Measurements from ENCODE around the gene KRI1.
A peak's percentile ranks its signal among the peaks of the same experiment; 100 is the strongest.

Gene KRI1

GRCh38 chr19:10549733-10550132 is 16.1 kb downstream of the KRI1 start:
- TF ChIP-seq CTCF (IDR thresholded peaks at IDR 0.05; ENCODE audit: low read length, missing control alignments), result no peak
- DNase-seq (ENCODE audit: low read depth), result no peak
- no peak overlapping the region for H3K4me3 ChIP-seq (replicated peaks; ENCODE audit: low read depth, low read length)

GRCh38 chr19:10548746-10549276 is 17.0 kb downstream of the KRI1 start:
- no peak for DNase-seq (ENCODE audit: low read depth)
- TF ChIP-seq CTCF (IDR thresholded peaks at IDR 0.05; ENCODE audit: low read length, missing control alignments), result no peak
- no peak overlapping the region for H3K4me3 ChIP-seq (replicated peaks; ENCODE audit: low read depth, low read length)

DNA sequence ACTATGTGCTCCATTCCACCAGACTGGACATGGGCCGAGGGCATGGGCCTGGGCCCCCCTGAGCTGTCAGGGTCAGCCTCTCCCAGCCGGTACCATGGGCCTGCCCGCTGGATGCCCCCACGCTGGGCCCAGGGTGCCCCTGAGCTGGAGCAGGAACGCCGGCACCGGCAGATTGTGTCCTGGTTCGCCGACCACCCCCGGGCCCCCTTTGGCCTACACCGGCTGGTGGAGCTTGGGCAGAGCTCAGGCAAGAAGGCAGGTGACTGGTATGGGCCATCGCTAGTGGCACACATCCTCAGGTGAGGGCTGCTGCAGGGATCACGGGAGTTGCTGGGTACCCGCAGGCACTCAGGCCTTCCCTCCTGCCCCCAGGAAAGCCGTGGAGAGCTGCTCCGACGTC is 19.0 kb downstream of the KRI1 start:
- no peak overlapping the region for H3K4me3 ChIP-seq (replicated peaks; ENCODE audit: low read depth, low read length)
- no peak for TF ChIP-seq CTCF (IDR thresholded peaks at IDR 0.05; ENCODE audit: low read length, missing control alignments)
- DNase-seq (ENCODE audit: low read depth), result no peak

DNA sequence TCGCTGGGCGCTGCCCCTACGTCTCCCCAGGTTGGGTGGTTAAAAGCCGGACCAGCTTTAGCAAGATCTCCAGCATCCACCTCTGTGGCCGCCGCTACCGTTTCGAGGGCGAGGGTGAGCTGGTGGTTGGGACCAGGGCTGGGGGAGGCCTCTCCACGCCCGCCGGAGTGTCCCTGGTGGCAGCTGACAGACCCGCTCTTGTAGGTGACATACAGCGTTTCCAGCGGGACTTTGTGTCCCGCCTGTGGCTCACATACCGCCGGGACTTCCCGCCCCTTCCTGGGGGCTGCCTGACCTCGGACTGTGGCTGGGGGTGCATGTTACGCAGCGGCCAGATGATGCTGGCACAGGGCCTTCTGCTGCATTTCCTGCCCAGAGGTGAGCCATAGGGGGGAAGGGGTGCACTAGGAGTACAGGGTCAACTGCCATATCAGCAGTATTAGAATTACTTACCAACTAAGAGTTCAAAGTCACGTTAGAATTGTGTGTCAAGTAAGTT is 21.0 kb downstream of the KRI1 start:
- no peak for TF ChIP-seq CTCF (IDR thresholded peaks at IDR 0.05; ENCODE audit: low read length, missing control alignments)
- H3K4me3 ChIP-seq (replicated peaks; ENCODE audit: low read depth, low read length), result peak overlapping the region; percentile 67
- no peak for DNase-seq (ENCODE audit: low read depth)

DNA sequence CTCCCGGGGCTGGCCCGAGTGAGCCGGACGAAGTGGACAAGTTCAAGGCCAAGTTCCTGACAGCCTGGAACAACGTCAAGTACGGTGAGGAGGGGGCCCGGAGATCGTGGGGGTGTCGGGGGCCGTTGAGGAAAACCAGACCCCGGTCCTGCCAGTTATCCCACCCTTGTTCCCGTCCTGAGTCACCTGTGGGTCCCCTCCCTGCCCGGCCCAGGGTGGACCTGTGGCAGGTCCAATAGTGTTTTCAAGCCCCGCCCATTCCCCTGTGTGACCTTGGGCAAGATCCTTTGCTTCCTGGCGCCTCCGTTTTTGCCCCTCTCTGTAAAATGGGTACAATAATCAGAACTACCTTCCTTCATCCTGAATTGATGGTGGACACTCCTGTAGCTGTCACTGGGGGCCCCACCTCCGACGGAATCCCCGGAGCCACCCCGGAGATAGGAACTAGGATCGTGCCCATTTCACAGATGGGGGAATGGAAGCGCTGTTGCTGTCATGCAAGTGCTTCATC is 21.5 kb downstream of the KRI1 start:
- no peak for DNase-seq (ENCODE audit: low read depth)
- no peak for TF ChIP-seq CTCF (IDR thresholded peaks at IDR 0.05; ENCODE audit: low read length, missing control alignments)

DNA sequence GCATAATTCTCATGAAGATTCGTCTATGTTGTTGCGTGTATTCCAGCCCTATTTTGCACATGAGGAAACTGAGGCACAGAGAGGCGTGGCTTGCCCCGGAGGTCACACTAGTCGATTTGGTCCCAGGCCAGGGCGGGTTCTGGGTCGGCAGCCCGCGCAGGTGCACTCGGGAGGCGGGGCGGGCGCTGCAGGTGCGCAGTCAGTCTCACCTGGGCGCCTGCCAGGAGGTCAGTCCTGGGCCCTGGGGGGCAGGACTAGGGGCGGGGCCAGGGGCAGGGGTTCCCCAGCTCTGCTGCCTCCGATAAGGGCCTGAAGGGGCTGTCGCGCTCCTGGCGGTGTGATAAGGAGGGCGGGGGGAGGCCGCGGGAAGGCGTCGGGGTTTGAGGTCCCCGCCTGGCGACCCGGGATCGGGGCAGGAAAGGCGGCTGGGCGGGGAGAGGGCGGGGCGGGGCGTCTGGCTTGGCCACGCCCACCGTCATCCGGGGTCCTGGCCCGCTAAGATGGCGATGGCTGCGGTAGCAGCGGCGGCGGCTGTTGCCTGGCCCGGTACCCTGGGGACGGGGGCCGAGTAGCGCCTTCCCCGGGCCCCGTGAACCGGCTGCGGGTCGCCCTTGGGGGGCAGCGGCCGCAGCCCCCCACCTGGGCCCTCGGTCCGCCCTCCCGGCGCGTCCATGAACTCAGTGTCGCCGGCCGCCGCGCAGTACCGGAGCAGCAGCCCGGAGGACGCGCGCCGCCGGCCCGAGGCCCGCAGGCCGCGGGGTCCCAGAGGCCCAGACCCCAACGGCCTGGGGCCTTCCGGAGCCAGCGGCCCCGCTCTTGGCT is 22.2 kb downstream of the KRI1 start, which contains the start of gene ATG4D:
ATG4D (plus strand) TSS at position 485 of the 822 bp plus-strand sequence; CDS start at position 672, 187 bp downstream.
- no peak for TF ChIP-seq CTCF (IDR thresholded peaks at IDR 0.05; ENCODE audit: low read length, missing control alignments)
- H3K4me3 ChIP-seq (replicated peaks; ENCODE audit: low read depth, low read length), result peak within 1 kb of the TSS; percentile 67
- DNase-seq (ENCODE audit: low read depth), result peak; percentile 62

More for the DNA sequence above, 21.5 kb downstream of the KRI1 start:
- peak overlapping the region; percentile 67 for H3K4me3 ChIP-seq (replicated peaks; ENCODE audit: low read depth, low read length)
